Non-pigmented ciliary epithelial cell (primary cell): ENCODE data around the gene MAP1S.

Source experiments
- DNase-seq: peaks from one replicate; pipeline ENCODE4 v3.0.0-alpha.2; 2010; ENCODE audit warnings: low read depth

The MAP1S gene

GRCh38 chr19:17718947-17719711 lies at the start of gene MAP1S:
Gene MAP1S, plus strand, starts transcription at chr19:17719480. Its CDS starts 23 bp downstream, at chr19:17719503.
- no peak for DNase-seq

- DNase-seq, result no peak
Observed at GRCh38 chr19:17671906-17672305, 47.4 kb upstream of the MAP1S start.

- no peak for DNase-seq
Observed at GRCh38 chr19:17673937-17674799, 45.1 kb upstream of the MAP1S start.

GRCh38 chr19:17676295-17676694 lies 43.0 kb upstream of the MAP1S start:
- no peak for DNase-seq

GRCh38 chr19:17677002-17677401 lies 42.3 kb upstream of the MAP1S start:
- DNase-seq, result no peak

GRCh38 chr19:17678836-17679235 lies 40.4 kb upstream of the MAP1S start:
- no peak for DNase-seq

- no peak for DNase-seq
Observed at GRCh38 chr19:17679526-17680229, 39.6 kb upstream of the MAP1S start.

- no peak for DNase-seq
Observed at GRCh38 chr19:17680230-17680722, 39.0 kb upstream of the MAP1S start.

GRCh38 chr19:17681505-17682125 lies 37.7 kb upstream of the MAP1S start:
- DNase-seq, result no peak

- DNase-seq, result no peak
Observed at GRCh38 chr19:17682273-17682672, 37.0 kb upstream of the MAP1S start.

GRCh38 chr19:17683078-17683477 lies 36.2 kb upstream of the MAP1S start:
- no peak for DNase-seq

- DNase-seq, result no peak
Observed at GRCh38 chr19:17684256-17684655, 35.0 kb upstream of the MAP1S start.

- DNase-seq, result no peak
Observed at GRCh38 chr19:17685451-17686022, 33.7 kb upstream of the MAP1S start.

- DNase-seq, result no peak
Observed at GRCh38 chr19:17686023-17686521, 33.2 kb upstream of the MAP1S start.

GRCh38 chr19:17686592-17687024 lies 32.7 kb upstream of the MAP1S start:
- no peak for DNase-seq

GRCh38 chr19:17687141-17687856 lies 32.0 kb upstream of the MAP1S start:
- DNase-seq, result no peak

- no peak for DNase-seq
Observed at GRCh38 chr19:17687857-17688784, 31.2 kb upstream of the MAP1S start, which contains the start of gene UNC13A. Gene UNC13A, minus strand, starts transcription at chr19:17688354. Its CDS starts 155 bp downstream, at chr19:17688199.

- no peak for DNase-seq
Observed at GRCh38 chr19:17688853-17689595, 30.3 kb upstream of the MAP1S start.

- DNase-seq, result no peak
Observed at GRCh38 chr19:17692566-17692965, 26.7 kb upstream of the MAP1S start.
